ENCODE data around the gene SCTR.

SCTR gene

GRCh38 chr2:119487434-119488244, 36.6 kb downstream of the SCTR start:
- DNase-seq (ENCODE audit: low spot score) = peak; percentile 4

GRCh38 chr2:119486886-119487285, 37.4 kb downstream of the SCTR start:
- DNase-seq (ENCODE audit: low spot score) = peak; percentile 46

- DNase-seq (ENCODE audit: low spot score) = peak; percentile 6
Measured at GRCh38 chr2:119486196-119486827, 38.0 kb downstream of the SCTR start.

GRCh38 chr2:119485336-119486110, 38.8 kb downstream of the SCTR start:
- peak; percentile 6 for DNase-seq (ENCODE audit: low spot score)

- DNase-seq (ENCODE audit: low spot score) = peak; percentile 4
Measured at GRCh38 chr2:119484834-119485233, 39.4 kb downstream of the SCTR start.

- peak; percentile 7 for DNase-seq (ENCODE audit: low spot score)
Measured at GRCh38 chr2:119483896-119484718, 40.2 kb downstream of the SCTR start.

- DNase-seq (ENCODE audit: low spot score) = peak; percentile 15
Measured at GRCh38 chr2:119483395-119483753, 40.9 kb downstream of the SCTR start.

GRCh38 chr2:119482481-119483394, 41.5 kb downstream of the SCTR start:
- peak; percentile 31 for DNase-seq (ENCODE audit: low spot score)

- peak; percentile 4 for DNase-seq (ENCODE audit: low spot score)
Measured at GRCh38 chr2:119481501-119482455, 42.5 kb downstream of the SCTR start.

- peak; percentile 3 for DNase-seq (ENCODE audit: low spot score)
Measured at GRCh38 chr2:119480718-119481142, 43.6 kb downstream of the SCTR start.

- DNase-seq (ENCODE audit: low spot score) = no peak
Measured at GRCh38 chr2:119480184-119480583, 44.1 kb downstream of the SCTR start.

GRCh38 chr2:119478978-119479295, 45.3 kb downstream of the SCTR start:
- no peak for DNase-seq (ENCODE audit: low spot score)

GRCh38 chr2:119478188-119478977, 45.9 kb downstream of the SCTR start:
- DNase-seq (ENCODE audit: low spot score) = no peak

GRCh38 chr2:119477113-119477505, 47.2 kb downstream of the SCTR start:
- no peak for DNase-seq (ENCODE audit: low spot score)

- peak; percentile 87 for DNase-seq (ENCODE audit: low spot score)
Measured at GRCh38 chr2:119476301-119477112, 47.8 kb downstream of the SCTR start.

GRCh38 chr2:119475857-119476244, 48.4 kb downstream of the SCTR start:
- no peak for DNase-seq (ENCODE audit: low spot score)

GRCh38 chr2:119475225-119475856, 48.9 kb downstream of the SCTR start:
- DNase-seq (ENCODE audit: low spot score) = no peak

Data from AG20443 (cell line).